ENCODE results near the gene TEX36.
"Not testable (repeated sequence)": the region's sequence is repeated elsewhere in the genome, so short reads cannot be mapped to it uniquely, and the experiment has no call there.

The TEX36 gene, protein sequence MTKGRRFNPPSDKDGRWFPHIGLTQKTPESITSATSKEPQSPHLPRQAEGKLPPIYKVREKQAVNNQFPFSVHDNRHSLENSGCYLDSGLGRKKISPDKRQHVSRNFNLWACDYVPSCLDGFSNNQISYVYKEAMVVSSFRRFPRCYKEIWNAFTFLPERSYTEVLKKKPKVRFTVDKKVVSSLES

GRCh38 chr10:125683063-125683462 is at the start of gene TEX36:
TEX36 (minus strand) TSS chr10:125683163; CDS start chr10:125682989, 174 bp downstream.
- DNase-seq (ENCODE audit: low spot score) = no peak

- DNase-seq (ENCODE audit: low spot score) = no peak
These were observed 44.5 kb upstream of the TEX36 start for GRCh38 chr10:125727436-125727835.

DNA sequence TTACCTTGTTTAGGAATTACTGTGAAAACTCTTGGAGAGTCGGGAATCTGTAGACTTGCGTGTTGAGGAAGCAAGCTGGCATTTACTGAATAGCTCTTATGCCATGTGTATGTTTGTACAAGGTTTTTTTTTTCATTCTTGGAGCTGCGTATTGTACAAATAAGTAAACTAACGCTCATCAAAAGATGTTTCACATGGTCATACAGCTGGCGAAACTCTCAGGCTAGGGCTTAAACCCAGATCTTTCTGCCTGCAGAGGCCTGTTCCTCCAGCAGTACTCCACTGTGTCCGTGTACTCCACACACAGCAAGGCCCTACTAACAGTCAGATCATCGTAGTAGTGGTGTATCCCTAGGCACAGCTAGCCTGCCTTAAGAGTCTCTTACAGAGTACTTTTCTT is 44.0 kb upstream of the TEX36 start:
- no peak for DNase-seq (ENCODE audit: low spot score)

GRCh38 chr10:125722811-125723210 is 39.8 kb upstream of the TEX36 start:
- DNase-seq (ENCODE audit: low spot score) = no peak

DNA sequence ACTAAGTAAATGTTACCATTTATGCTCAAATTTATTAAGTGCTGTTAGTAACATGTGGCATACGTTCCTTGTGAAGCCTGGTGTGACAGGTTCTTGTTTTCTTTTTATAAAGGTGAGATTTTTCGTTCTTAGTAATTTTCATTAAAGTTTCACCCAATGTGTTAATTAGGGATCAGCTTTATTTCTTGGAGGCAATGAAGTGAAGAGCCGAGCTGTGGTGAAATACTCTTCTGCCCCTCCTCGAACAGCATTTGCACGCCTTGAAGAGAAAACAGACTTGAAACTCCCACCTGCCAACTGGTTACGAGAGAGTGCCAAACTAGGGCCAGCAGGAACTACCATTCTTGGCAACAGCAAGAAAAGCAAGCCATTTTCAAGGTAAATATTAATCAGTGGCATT is 38.1 kb upstream of the TEX36 start:
- DNase-seq (ENCODE audit: low spot score) = no peak

DNA sequence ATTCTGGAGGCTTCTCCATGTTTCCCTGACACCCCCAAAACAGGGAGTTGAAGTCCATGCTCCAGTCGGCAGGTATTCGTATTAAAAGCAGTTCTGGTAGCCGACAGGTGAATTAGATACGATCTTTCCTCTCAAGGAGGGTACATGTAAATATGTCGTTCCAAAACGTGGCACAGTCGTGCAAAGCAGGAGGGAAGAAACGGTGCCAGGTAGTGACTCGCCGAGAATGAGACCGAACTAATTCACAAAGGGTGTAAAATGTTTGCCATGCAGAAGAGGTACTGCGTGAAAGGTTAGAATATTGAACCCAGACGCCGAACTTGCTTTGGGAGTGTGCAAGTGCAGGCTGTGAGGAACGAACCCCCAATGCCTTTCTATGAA is 37.0 kb upstream of the TEX36 start:
- no peak for DNase-seq (ENCODE audit: low spot score)

DNA sequence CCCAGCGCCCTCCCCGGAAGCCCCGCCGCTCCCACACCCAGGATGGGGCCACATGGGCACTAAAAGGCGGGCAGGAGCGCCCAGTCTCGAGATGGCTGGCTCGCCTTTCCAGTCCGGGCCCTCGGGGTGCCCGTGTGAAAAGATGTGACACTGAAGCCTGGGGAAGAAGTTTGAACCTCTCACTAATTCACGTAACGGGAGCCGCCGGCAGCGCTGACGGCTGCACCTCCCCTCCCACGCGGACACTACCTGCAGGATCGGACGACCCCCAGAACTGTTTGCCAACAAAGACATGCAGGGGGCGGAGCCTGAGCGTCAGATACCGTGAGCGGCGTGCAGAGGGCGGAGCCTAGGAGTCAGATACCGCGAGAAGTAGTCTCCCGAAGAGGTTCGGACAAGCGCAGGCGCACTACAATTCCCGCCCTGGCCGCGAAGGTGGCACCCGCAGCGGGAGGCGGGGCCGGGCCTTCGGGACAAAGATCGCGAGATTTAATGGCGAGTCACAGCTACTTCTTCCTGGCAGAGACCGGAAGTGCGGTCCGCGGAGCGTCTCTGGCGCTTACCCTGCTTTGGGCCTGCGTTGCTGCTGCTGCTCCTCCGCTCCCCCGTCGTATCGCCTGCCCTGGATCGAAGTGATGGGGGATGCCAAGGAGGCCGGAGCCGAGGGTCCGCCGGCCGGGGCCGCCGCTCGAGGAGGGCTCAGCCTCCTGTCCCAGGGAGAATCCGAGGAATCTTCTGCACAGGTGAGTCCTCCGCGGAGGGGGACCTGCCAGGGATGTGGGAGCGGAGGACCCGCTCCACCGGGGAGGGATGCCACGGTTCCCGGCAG is 36.4 kb upstream of the TEX36 start, which contains the start of gene EDRF1:
TSS of gene EDRF1 (plus strand) at position 537 of the 829 bp plus-strand sequence. CDS start at position 636, 99 bp downstream.
- peak; percentile 99 for DNase-seq (ENCODE audit: low spot score)

DNA sequence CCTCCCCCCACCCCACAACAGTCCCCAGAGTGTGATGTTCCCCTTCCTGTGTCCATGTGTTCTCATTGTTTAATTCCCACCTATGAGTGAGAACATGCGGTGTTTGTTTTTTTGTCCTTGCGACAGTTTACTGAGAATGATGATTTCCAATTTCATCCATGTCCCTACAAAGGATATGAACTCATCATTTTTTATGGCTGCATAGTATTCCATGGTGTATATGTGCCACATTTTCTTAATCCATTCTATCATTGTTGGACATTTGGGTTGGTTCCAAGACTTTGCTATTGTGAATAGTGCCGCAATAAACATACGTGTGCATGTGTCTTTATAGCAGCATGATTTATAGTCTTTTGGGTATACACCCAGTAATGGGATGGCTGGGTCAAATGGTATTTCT is 31.8 kb upstream of the TEX36 start:
- not testable (repeated sequence) for DNase-seq (ENCODE audit: low spot score)

DNA sequence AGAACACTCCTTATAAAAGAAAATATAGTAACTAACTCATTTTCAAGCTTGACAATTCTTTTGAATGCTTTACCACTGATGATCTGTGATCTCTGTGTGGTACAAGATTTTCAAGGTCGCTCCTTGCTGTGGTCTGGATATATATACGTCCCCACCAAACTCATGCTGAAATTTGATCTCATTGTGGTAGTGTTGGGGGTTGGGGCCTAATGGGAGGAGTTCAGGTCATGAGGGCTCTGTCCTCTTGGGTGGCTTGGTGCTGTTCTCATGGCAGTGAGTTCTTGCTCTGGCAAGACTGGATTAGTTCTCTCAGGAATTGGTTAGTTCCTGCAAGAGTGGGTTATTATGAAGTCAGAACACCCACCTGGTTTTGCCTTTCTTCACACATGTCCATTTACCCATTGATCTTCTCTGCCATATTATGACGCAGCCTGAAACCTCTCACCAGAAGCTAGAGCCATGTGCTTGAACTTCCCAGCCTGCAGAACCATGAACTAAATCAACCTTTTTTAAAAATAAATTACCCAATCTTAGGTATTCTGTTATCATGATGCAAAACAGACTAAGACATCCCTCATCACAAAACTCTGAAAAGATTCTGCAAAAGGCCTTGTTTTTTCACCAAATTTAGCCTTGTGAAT is 28.3 kb upstream of the TEX36 start:
- DNase-seq (ENCODE audit: low spot score) = no peak

DNA sequence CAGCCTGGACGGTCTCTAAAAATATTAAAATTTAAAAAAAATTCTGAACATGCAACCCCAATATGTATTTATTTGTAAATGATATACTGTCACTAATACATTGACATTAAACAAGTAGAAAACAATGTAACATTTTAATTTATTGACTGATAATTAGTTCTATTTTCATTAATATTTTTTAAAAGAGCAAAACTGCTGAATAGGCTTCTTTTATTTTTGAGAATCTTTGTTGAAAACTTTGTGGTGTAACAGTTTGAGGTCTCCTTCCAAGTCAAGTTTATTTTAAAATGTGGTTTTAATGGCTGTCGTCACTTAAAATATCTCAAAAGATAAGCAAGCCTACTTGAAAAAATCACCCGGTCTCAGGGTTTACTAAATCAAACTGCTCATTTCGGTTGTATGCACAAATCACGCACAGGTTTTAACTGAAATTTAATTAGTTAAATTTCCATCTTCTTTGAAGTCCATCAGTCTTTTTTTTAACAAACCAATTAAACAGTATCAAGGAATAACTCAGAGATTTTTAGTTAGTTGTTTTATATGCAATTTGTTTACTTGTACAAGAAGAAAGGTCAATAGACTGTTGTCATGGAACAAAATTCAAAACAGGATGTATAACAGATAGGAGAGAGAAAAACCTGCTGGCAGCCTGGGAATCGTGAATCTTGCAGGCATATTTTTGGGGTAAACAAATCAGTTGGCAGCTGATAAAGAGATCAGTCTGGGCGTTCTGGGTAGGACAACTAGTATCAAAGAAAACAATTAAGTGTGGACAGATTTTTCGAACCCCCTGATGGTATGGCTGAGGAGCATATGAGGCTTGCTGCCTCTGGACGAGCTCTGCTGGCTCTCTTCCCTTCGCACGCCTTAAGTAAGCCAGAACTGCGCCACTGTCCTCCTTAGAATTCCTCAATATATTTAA is 26.9 kb upstream of the TEX36 start:
- no peak for DNase-seq (ENCODE audit: low spot score)

DNA sequence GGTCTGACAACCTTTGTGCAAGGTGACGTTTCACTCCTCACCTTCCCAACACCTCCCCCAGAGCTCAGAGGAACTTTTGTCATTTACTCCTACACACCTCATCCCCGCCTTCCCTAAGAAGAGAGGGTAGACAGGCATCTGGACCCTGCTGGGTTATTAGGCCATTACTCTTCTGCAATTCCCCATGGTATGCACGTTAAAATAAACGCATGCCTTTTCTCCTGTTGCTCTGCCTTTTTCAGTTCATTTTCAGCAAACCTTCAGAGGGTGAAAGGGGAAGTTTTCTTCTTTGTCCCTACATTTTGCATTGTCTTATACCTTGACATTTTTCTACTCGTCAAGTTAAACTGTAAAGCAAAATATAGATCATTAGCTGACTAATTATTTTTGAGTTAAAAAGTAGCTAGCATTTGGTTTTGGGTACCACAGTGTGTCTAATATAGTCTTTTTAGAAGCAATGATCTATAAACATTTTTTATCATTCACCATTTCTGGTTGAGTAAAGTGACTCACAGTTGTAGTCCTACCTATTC is 26.1 kb upstream of the TEX36 start:
- no peak for DNase-seq (ENCODE audit: low spot score)

- DNase-seq (ENCODE audit: low spot score) = no peak
These were observed 24.8 kb upstream of the TEX36 start for GRCh38 chr10:125707541-125708468.

- no peak for DNase-seq (ENCODE audit: low spot score)
These were observed 17.5 kb upstream of the TEX36 start for GRCh38 chr10:125700355-125700911.

GRCh38 chr10:125699562-125700143 is 16.7 kb upstream of the TEX36 start:
- no peak for DNase-seq (ENCODE audit: low spot score)

GRCh38 chr10:125698481-125698998 is 15.6 kb upstream of the TEX36 start:
- no peak for DNase-seq (ENCODE audit: low spot score)

DNA sequence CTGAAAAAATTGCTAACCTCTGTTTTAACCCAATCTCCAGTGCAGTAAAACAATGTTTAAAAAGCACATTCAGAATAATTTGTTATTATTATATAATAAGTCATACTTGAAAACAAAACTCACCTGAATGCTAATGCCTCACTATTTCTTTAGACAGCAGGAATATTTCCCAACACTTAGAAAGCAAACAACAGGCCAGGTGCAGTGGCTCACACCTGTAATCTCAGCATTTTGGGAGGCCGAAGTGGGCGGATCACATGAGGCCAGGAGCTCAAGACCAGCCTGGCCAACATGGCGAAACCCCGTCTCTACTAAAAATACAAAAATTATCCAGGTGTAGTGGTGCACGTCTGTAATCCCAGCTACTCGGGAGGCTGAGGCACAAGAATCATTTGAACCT is 13.9 kb upstream of the TEX36 start:
- not testable (repeated sequence) for DNase-seq (ENCODE audit: low spot score)

- DNase-seq (ENCODE audit: low spot score) = peak; percentile 45
These were observed 11.9 kb upstream of the TEX36 start for GRCh38 chr10:125694883-125695282.

DNA sequence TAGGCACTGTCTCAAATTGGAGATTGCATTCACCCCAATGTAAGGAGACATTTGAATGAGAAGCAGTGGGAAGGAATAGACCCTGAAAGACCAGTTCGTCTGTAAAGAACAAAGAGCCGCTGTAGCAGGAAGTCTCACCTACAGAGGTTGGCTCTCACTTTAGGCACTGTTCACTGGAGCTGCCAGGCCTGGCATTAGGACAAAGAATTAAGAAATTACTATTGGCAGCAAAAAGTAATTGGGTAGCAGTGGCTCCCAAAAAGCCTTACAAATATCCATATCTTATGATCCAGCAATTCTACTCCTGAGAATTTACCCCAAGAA is 10.5 kb upstream of the TEX36 start:
- no peak for DNase-seq (ENCODE audit: low spot score)

DNA sequence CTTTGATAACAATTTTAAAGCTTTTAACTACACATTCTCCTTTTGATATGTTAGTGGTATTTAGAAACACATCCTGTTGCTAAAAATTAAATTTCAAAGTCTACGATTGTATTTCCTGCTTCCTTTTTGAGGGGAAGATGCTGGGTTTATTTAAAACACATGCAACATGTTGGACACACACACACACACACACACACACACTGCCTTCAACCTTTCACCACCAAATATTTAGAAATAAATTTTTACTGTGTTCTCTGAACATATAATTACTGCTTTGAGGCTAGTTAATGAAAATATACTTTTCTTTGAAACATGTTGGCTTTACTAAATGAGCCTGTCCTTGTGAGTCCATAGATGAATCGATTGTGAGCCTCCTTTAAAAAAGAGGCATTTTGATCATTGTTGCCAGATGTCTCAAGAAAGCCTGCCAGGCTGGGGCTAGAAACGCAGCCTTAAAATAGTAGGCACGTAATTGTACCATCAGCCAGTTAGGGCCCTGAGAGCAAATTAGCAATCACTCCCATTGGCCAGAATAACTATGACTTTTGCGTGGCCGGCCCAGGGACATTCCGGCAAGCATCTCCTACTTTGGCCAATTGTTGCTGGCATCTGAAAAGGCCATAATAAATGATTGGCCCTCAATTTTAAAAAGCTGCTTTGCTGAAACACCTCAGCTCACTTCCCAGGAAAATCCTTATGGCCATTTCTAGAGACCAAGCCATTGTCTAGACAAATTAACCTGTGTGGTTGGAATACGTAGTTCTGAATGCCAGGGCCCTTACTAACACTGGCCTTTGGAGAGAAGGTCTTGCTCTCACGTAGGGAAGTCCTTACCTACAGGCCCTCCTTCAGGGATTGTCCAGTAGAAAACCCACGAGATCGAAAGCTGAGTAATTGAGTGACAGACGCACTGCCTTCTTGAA is 9.9 kb upstream of the TEX36 start:
- DNase-seq (ENCODE audit: low spot score) = peak; percentile 56

Measured in AG08396 (cell line).